Liver (tissue), 9 donors: Measurements from ENCODE around the gene ETFRF1. TPM values are rescaled to one million over a fixed set of nuclear protein-coding genes. Genes with fewer than 3 reads are reported as not detected.

Experiments used
- DNase-seq: peaks from one replicate; pipeline ENCODE4 v3.0.0-alpha.2; 2017; ENCODE audit warnings: low spot score
- H3K27ac ChIP-seq, 2 donors: one replicate each; pipeline ENCODE4 v1.7.0; 2013; ENCODE audit warnings: inconsistent platforms in 2 of 2, low read length in 2 of 2, control low read depth in 1 of 2, low read depth in 1 of 2, mild to moderate bottlenecking in 1 of 2
- H3K27me3 ChIP-seq, 4 donors: one replicate each; pipeline versions ENCODE4 v1.6.1 to v1.7.0; 2013; ENCODE audit warnings: low read length in 3 of 4, inconsistent platforms in 1 of 4, mild to moderate bottlenecking in 1 of 4, moderate library complexity in 1 of 4; ENCODE audit not compliant: control insufficient read depth in 4 of 4, insufficient read depth in 4 of 4
- H3K36me3 ChIP-seq, 4 donors: one replicate each; pipeline versions ENCODE4 v1.6.1 to v1.7.0; 2013; ENCODE audit warnings: low read length in 3 of 4, mild to moderate bottlenecking in 3 of 4, low read depth in 1 of 4, moderate library complexity in 1 of 4; ENCODE audit not compliant: control insufficient read depth in 4 of 4, insufficient read depth in 3 of 4
- H3K4me1 ChIP-seq, 4 donors: one replicate each; pipeline versions ENCODE4 v1.6.1 to v1.7.0; 2013; ENCODE audit warnings: low read length in 3 of 4, mild to moderate bottlenecking in 3 of 4, moderate library complexity in 1 of 4; ENCODE audit not compliant: control insufficient read depth in 4 of 4, insufficient read depth in 4 of 4
- H3K4me3 ChIP-seq, 3 donors: one replicate each; pipeline versions ENCODE4 v1.6.1 to v1.7.0; 2013; ENCODE audit warnings: low read length in 3 of 3, control low read depth in 1 of 3, low read depth in 1 of 3, mild to moderate bottlenecking in 1 of 3
- H3K9ac ChIP-seq, 2 donors: one replicate each; pipeline ENCODE4 v1.7.0; 2013; ENCODE audit warnings: low read length in 2 of 2, mild to moderate bottlenecking in 2 of 2, moderate library complexity in 2 of 2, control low read depth in 1 of 2, low read depth in 1 of 2
- H3K9me3 ChIP-seq, 4 donors: one replicate each; pipeline versions ENCODE4 v1.6.1 to v1.7.0; 2013; ENCODE audit warnings: low read length in 3 of 4; ENCODE audit not compliant: control insufficient read depth in 4 of 4
- EGR1 ChIP-seq, 2 donors: IDR thresholded peaks; 2 replicates each; pipeline ENCODE4 v1.6.1; 2016 to 2018; ENCODE audit warnings: antibody characterized with exemption in 2 of 2, low read depth in 2 of 2
- GABPA ChIP-seq, 2 donors: IDR thresholded peaks in 1 of 2; conservative IDR thresholded peaks in 1 of 2; 2 replicates each; pipeline ENCODE4 v1.6.1; 2016; ENCODE audit warnings: antibody characterized with exemption in 2 of 2, mild to moderate bottlenecking in 1 of 2, moderate library complexity in 1 of 2
- HNF4A ChIP-seq, 2 donors: conservative IDR thresholded peaks; 2 replicates each; pipeline ENCODE4 v1.6.1; 2016; ENCODE audit warnings: antibody characterized with exemption in 2 of 2, mild to moderate bottlenecking in 2 of 2
- HNF4G ChIP-seq: IDR thresholded peaks from 2 replicates; pipeline ENCODE4 v1.6.1; 2016; ENCODE audit warnings: antibody characterized with exemption
- JUND ChIP-seq, 2 donors: IDR thresholded peaks; 2 replicates each; pipeline ENCODE4 v1.6.1; 2016; ENCODE audit warnings: antibody characterized with exemption in 2 of 2
- NR2F2 ChIP-seq: IDR thresholded peaks from 2 replicates; pipeline ENCODE4 v1.6.1; 2016; ENCODE audit warnings: antibody characterized with exemption
- RAD21 ChIP-seq, 2 donors: IDR thresholded peaks; 2 replicates each; pipeline ENCODE4 v1.6.1; 2016; ENCODE audit warnings: antibody characterized with exemption in 2 of 2, mild to moderate bottlenecking in 2 of 2
- SP1 ChIP-seq: IDR thresholded peaks from 2 replicates; pipeline ENCODE4 v1.6.1; 2018; ENCODE audit warnings: antibody characterized with exemption, mild to moderate bottlenecking
- TAF1 ChIP-seq: conservative IDR thresholded peaks from 2 replicates; pipeline ENCODE4 v1.6.1; 2016; ENCODE audit warnings: antibody characterized with exemption, mild to moderate bottlenecking
- YY1 ChIP-seq: IDR thresholded peaks from 2 replicates; pipeline ENCODE4 v1.6.1; 2016; ENCODE audit warnings: antibody characterized with exemption, mild to moderate bottlenecking
- WGBS: extraction: QIAGEN DNeasy Blood & Tissue Kit; methylation state at CpG from one replicate; pipeline ENCODE4 v1.1.7; 2013; 5-methylcytosine and 5-hydroxymethylcytosine counted together
- polyA plus RNA-seq, 2 donors: library from polyadenylated mRNA; stranded (reverse) in 1 of 2; unstranded in 1 of 2; fragments of 200-250 nt in 1 of 2; fragments of >200 nt in 1 of 2; fragmentation: Nextera tagmentation in 1 of 2; extraction: Ambion mirVana in 1 of 2; gene quantifications; one replicate each; pipeline versions ENCODE4 v1.2.1 to v1.2.3, GENCODE V29; 2013 to 2015
- total RNA-seq, 2 donors: library from RNA; depleted of rRNA; stranded (reverse); fragments of >200 nt; gene quantifications; one replicate each; pipeline ENCODE4 v1.2.3, GENCODE V29; 2014
- TF ChIP-seq, protein P1 (sequence below): IDR thresholded peaks from 2 replicates; pipeline ENCODE4 v1.6.1; 2016; ENCODE audit warnings: antibody characterized with exemption
- TF ChIP-seq, protein P2 (sequence below): IDR thresholded peaks from 2 replicates; pipeline ENCODE4 v1.6.1; 2016; ENCODE audit warnings: antibody characterized with exemption, mild to moderate bottlenecking
- TF ChIP-seq, protein P3 (sequence below): IDR thresholded peaks from 2 replicates; pipeline ENCODE4 v1.6.1; 2016; ENCODE audit warnings: antibody characterized with exemption
- TF ChIP-seq, protein P4 (sequence below): fragments of 150-350 bp; IDR thresholded peaks from 2 replicates; pipeline ENCODE4 v1.5.1; 2017; ENCODE audit warnings: improper control_type of control experiment, low read depth, low read length; ENCODE audit not compliant: missing input control
- TF ChIP-seq, protein P5 (sequence below): IDR thresholded peaks from 2 replicates; pipeline ENCODE4 v1.6.1; 2016; ENCODE audit warnings: antibody characterized with exemption
- donor health status: healthy.
- donor health status: healthy.
- donor health status: healthy.
- donor health status: healthy.
- donor health status: healthy.

ETFRF1 gene
- total and polyA plus RNA-seq, 4 donors: 22.8 to 141 (median 45.6) TPM

DNA sequence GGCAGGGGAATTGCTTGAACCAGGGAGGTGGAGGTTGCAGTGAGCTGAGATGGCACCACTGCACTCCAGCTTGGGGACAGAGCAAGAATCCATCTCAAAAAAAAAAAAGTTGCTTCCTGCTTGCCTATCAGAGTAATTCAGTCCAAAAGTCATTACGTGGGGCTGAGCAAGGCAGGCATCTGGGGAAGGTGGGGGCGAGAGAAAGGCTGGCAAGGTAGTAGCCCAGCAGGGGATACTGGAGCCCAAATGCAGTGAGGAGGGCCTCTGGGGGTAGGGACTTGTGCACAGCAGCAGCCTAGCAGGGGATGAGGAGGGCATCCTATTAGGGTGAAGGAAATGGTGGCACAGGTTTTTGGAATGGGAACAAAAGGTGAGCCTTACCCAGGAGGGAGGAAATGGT lies 7.1 kb downstream of the ETFRF1 start:
- no peak for DNase-seq
- 85% methylated on average over 2 of the region's 2 CpGs for WGBS
- Histone ChIP-seq H3K9ac (no peak overlapping the region), H3K4me1 (peaks cover 0 to 4% (median 0%) of the 10 kb centered on the region in 4 donors), H3K36me3 (peaks cover 0 to 15% (median 2%) of the 10 kb centered on the region in 4 donors), H3K4me3 (no peak overlapping the region), H3K9me3 (no peaks in the 10 kb centered on the region), H3K27ac (no peak overlapping the region), H3K27me3 (no peaks in the 10 kb centered on the region)
- TF ChIP-seq RAD21 (IDR thresholded peaks at IDR 0.05) (no peak), JUND (IDR thresholded peaks at IDR 0.05) (no peak), YY1 (no peak), SP1 (no peak), HNF4G (no peak), HNF4A (conservative IDR thresholded peaks at IDR 0.05) (no peak)
- TF ChIP-seq, protein P1, sequence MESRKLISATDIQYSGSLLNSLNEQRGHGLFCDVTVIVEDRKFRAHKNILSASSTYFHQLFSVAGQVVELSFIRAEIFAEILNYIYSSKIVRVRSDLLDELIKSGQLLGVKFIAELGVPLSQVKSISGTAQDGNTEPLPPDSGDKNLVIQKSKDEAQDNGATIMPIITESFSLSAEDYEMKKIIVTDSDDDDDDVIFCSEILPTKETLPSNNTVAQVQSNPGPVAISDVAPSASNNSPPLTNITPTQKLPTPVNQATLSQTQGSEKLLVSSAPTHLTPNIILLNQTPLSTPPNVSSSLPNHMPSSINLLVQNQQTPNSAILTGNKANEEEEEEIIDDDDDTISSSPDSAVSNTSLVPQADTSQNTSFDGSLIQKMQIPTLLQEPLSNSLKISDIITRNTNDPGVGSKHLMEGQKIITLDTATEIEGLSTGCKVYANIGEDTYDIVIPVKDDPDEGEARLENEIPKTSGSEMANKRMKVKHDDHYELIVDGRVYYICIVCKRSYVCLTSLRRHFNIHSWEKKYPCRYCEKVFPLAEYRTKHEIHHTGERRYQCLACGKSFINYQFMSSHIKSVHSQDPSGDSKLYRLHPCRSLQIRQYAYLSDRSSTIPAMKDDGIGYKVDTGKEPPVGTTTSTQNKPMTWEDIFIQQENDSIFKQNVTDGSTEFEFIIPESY: no peak
- TF ChIP-seq, protein P2, sequence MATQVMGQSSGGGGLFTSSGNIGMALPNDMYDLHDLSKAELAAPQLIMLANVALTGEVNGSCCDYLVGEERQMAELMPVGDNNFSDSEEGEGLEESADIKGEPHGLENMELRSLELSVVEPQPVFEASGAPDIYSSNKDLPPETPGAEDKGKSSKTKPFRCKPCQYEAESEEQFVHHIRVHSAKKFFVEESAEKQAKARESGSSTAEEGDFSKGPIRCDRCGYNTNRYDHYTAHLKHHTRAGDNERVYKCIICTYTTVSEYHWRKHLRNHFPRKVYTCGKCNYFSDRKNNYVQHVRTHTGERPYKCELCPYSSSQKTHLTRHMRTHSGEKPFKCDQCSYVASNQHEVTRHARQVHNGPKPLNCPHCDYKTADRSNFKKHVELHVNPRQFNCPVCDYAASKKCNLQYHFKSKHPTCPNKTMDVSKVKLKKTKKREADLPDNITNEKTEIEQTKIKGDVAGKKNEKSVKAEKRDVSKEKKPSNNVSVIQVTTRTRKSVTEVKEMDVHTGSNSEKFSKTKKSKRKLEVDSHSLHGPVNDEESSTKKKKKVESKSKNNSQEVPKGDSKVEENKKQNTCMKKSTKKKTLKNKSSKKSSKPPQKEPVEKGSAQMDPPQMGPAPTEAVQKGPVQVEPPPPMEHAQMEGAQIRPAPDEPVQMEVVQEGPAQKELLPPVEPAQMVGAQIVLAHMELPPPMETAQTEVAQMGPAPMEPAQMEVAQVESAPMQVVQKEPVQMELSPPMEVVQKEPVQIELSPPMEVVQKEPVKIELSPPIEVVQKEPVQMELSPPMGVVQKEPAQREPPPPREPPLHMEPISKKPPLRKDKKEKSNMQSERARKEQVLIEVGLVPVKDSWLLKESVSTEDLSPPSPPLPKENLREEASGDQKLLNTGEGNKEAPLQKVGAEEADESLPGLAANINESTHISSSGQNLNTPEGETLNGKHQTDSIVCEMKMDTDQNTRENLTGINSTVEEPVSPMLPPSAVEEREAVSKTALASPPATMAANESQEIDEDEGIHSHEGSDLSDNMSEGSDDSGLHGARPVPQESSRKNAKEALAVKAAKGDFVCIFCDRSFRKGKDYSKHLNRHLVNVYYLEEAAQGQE: no peak

DNA sequence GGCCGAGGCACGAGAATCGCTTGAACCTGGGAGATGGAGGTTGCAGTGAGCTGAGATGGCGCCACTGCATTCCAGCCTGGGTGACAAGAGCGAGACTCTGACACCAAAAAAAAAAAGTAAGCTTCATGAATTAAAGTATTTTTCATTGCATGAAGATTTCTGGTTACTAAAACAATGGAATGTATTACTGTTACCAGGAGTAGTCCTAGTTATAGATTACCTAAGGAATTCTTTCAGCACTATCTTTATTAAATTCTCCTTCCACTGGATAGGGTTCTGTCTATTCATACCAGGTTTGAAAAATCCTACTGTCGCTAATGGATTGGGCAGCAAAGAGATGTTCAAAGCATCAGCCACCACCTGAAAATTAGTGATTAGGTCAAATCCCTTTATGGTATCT lies 12.4 kb downstream of the ETFRF1 start:
- no peak for DNase-seq
- Histone ChIP-seq H3K27me3 (no peaks in the 10 kb centered on the region), H3K9me3 (no peaks in the 10 kb centered on the region), H3K9ac (no peak overlapping the region), H3K36me3 (peaks cover 0 to 21% (median 4%) of the 10 kb centered on the region in 4 donors), H3K4me3 (no peak overlapping the region), H3K4me1 (peaks cover 1 to 18% (median 9%) of the 10 kb centered on the region in 4 donors), H3K27ac (no peak overlapping the region)
- WGBS: 96% methylated on average over 6 of the region's 6 CpGs
- TF ChIP-seq HNF4A (conservative IDR thresholded peaks at IDR 0.05): no peak
- TF ChIP-seq NR2F2: no peak
- TF ChIP-seq, protein P3, sequence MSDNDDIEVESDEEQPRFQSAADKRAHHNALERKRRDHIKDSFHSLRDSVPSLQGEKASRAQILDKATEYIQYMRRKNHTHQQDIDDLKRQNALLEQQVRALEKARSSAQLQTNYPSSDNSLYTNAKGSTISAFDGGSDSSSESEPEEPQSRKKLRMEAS: no peak
- no peak for TF ChIP-seq EGR1 (IDR thresholded peaks at IDR 0.05; ENCODE audit: low read depth in 2 of 2)
- TF ChIP-seq, protein P4, sequence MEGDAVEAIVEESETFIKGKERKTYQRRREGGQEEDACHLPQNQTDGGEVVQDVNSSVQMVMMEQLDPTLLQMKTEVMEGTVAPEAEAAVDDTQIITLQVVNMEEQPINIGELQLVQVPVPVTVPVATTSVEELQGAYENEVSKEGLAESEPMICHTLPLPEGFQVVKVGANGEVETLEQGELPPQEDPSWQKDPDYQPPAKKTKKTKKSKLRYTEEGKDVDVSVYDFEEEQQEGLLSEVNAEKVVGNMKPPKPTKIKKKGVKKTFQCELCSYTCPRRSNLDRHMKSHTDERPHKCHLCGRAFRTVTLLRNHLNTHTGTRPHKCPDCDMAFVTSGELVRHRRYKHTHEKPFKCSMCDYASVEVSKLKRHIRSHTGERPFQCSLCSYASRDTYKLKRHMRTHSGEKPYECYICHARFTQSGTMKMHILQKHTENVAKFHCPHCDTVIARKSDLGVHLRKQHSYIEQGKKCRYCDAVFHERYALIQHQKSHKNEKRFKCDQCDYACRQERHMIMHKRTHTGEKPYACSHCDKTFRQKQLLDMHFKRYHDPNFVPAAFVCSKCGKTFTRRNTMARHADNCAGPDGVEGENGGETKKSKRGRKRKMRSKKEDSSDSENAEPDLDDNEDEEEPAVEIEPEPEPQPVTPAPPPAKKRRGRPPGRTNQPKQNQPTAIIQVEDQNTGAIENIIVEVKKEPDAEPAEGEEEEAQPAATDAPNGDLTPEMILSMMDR: no peak
- TF ChIP-seq YY1: no peak
- TF ChIP-seq GABPA (IDR thresholded peaks at IDR 0.05 in 1 of 2, conservative IDR thresholded peaks at IDR 0.05 in 1 of 2): no peak
- no peak for TF ChIP-seq TAF1
- TF ChIP-seq, protein P2: no peak
- no peak for TF ChIP-seq SP1
- TF ChIP-seq, protein P1: no peak
- TF ChIP-seq, protein P5, sequence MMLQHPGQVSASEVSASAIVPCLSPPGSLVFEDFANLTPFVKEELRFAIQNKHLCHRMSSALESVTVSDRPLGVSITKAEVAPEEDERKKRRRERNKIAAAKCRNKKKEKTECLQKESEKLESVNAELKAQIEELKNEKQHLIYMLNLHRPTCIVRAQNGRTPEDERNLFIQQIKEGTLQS: no peak
- no peak for TF ChIP-seq HNF4G
- TF ChIP-seq JUND (IDR thresholded peaks at IDR 0.05): no peak
